GF-D8 (cell line): Measurements from ENCODE around the gene PTPRH.
A peak's percentile ranks its signal among the peaks of the same experiment; 100 is the strongest.
"Not testable (repeated sequence)": the region's sequence is repeated elsewhere in the genome, so short reads cannot be mapped to it uniquely, and the experiment has no call there.

Experiments used
- DNase-seq: peaks from one replicate; lab custom pipeline; 2025; lab: John Stamatoyannopoulos, UW

Gene PTPRH

DNA sequence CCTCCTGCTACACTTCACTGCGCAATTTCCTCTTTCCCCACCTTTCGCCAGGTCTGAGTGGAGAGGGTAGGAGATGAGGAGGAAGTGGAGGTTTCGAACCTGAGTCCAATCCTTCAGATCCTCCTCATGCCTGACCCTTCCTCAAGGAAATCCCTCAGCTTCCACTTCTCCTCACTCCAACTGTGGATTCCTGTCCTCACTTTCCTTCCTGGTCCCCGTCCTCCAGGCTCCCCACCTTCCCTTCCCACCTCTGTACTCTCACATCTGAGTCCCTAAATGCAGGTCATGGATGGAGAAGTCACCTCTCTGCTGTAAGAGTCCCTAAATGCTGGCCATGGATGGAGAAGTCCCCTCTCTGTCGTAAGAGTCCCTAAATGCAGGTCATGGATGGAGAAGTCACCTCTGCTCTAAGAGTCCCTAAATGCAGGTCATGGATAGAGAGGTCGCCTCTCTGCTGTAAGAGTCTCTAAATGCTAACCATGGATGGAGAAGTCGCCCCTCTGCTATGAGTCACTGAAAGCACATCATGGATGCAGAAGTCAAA lies 16.2 kb upstream of the PTPRH start:
- no peak for DNase-seq

DNA sequence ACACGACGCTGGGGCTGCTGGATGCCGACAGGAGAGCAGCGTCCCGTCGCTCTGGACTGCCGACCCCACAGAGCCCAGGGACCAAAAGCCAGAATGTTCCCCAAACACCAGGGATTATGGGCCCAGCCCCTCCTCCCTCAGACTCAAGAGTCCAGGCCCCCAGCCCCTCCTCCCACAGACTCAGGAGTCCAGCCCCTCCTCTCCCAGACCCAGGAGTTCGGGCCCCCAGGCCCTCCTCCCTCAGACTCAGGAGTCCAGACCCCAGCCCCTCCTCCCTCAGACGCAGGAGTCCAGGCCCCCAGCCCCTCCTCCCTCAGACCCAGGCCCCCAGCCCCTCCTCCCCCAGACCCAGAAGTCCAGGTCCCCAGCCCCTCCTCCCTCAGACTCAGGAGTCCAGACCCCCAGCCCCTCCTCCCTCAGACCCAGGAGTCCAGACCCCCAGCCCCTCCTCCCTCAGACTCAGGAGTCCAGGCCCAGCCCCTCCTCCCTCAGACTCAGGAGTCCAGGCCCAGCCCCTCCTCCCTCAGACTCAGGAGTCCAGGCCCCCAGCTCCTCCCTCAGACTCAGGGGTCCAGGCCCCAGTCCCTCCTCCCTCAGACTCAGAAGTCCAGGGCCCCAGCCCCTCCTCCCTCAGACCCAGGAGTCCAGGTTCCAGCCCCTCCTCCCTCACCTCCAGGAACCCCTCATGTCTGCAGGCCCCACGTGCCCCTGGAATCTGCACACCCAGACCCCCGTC lies 15.5 kb upstream of the PTPRH start:
- DNase-seq = not testable (repeated sequence)

DNA sequence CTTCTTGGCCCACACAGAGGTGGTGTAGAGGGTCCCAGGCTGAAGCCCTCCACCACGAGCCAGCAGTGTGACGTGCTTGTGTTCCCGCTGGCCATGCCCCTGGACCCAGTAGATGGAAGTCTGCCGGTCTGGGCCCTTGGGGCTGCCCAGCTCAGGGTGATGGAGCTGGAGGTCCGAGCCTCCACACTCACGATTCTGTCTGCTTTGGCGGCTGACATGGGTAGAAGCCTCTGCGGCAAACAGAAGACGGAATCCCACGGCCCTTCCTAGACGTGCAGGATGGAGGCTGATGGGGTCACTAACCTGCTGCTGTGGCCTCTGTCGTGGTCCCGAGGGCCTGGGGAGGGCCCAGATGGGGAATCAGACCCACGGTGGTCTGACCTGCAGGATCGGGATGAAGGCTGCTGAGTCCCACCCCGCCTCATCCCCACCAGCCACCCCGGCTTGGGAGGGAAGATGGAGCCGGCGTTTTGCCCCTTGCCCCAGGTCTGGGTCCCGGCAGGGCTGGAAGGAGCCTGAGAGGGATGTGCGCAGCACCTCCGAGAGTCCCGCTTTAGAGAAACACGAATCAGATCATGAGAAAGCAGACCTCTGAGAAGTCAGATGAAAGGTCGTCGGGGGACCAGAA lies 14.9 kb upstream of the PTPRH start:
- no peak for DNase-seq

DNA sequence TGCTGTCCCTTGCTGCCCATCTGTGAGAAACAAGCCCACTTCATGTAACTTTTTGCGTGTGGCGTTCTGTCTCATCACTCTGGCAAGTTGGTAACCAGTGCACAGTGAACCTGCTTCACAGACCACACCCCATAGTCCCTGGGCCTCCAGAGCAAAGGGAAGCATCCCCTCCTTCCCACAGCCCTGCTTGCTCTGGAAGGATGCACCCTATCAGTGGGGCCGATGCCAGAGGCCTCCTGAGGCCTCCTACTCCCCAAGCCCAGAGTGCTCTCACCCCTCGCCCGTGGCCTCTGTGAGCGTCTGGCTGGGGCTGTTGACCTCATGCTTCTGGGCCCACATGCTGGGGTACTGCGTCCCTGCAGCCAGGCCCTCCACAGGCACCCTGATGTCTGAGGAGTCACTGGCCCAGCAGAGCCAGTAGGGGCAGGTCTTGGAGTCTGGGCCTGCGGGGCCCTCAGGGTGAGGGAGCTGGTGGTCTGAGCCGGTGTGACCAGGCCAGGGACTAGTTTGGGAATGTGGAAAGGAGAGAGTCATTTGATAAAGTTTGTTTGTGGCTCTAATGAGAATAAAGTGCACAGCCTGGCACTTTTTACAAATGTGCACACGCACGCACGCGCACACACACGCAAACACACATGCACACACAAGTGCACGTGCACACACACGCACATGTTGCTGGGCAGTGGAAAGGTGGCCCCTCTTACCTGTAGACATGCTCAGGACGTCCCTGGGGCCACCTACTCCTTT lies 14.2 kb upstream of the PTPRH start:
- no peak for DNase-seq

DNA sequence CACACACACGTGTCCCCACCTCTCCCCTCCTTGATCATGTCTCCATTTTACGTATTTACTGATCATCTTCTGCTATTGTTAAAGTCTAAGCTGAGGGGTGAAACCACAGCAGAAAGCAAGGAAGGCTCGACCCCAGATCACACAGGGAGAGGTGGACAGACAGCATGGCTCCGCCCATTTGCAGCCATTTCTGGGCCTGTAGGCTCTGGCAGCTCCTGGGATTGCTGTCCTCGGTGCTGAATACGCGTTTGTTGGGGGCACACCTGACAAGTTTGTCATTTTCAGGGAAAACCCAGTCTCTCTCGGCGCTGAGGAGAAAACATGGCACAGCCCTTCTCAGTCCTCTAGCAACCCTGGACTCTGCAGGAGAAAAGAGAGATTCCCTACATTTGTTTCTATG lies 11.2 kb upstream of the PTPRH start:
- DNase-seq = no peak

DNA sequence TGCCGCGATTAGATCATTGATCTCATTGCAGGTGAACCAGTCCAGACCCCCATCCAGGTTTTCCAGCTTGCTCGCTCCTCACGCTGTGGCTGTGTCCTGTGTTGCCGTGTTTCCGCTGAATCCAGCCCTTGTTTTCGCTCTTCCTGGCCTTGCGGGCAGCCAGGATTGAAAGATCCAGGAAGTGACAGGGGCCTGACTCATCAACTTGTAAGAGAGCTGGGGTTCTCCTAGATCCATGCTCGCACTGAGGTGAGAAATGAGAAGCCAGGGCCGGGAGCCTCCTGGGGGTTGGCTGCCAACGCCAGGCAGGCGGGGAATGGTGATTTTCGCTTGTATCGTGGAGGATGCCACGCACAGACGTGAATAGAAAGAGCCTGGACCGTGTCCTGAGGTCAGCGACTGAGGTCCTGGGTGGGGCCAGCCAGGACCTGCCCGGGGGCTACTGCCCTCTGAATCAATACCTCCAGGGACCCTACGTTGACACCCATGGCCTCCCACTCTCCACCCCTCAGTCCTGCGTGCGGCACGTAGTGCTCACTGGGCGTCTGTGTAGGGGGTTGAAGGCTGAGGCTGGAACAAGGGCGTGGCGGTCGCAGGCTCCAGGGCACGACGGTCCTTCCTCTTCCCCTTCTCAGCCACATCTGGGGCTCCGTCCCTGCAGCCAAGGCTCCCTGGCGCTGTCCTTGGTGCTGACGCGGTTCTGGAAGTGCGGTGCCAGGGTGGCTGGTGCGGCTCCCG lies 7.3 kb upstream of the PTPRH start:
- peak; percentile 51 for DNase-seq

DNA sequence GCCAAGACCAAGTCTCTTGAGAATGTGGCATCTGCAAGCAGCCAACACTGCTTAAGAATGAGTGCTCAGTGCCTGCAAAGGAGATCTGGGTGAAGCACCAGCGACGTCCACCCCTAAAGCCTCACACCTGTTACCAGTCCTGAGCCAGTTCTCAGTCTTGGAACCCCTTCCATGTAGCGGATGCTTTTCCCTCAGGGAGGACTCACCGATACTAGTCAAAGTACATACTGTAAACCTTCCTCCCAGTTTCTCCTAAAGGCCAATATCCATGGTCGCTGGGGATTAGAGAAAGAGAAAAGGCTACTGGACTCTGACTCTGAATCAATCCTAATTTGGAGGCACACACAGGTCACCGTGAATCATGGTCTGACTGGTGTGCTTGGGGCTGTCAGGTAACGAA lies 4.2 kb upstream of the PTPRH start:
- no peak for DNase-seq

DNA sequence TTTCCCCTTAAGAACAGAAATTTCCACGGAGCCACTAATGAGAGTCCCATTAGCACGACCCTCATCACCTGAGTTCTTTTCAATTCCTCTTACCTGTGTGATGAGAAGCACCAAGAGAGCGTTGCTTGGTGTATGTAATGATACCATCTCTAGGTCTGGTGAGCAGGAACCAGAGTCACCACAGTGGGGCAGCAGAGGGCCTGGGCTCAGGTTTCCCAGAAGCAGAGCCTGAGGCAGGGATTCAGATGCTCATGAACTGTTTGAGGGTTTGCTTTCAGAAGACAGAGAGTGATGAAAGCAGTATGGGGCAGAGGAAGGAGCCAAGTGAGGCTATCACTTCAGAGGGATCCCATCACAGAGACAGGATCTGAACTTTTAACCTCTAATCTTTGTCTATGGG lies 3.1 kb upstream of the PTPRH start:
- no peak for DNase-seq

DNA sequence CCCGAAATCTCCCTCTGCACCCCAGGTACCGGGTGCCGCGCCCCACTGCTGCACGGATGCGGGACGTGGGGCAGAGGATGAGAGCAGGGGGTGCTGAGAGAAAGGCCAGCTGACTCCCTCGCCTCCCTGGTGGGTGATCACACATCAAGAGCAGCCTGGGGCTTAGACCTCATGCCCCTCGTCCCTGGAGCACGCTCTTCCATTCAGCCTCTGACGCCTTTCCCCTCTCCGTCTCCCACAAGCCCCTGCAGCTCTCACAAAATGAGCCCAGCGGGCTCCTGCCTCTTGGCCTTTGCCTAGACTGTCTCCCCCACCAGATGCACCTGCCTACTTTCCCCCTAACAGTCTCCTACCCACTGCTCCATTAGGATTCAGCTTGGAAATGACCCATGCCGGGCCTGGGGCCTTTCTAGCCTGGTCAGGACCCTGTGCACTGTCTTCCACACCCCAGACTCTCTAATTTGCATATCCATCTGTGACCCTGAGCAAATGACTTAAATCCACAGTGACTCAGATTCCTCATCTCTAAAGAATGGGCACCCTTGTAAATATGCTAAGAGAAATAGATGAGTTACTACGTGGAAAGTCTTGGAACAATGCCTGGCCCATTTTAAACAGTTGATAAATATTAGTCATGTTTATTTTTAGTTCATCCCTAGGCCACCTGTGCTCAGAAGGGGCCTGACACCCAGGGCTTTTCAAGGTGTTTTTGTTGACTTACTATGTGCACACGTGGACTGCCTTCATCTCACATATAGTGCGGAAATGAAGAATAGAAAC lies 582 bp upstream of the PTPRH start:
- no peak for DNase-seq

DNA sequence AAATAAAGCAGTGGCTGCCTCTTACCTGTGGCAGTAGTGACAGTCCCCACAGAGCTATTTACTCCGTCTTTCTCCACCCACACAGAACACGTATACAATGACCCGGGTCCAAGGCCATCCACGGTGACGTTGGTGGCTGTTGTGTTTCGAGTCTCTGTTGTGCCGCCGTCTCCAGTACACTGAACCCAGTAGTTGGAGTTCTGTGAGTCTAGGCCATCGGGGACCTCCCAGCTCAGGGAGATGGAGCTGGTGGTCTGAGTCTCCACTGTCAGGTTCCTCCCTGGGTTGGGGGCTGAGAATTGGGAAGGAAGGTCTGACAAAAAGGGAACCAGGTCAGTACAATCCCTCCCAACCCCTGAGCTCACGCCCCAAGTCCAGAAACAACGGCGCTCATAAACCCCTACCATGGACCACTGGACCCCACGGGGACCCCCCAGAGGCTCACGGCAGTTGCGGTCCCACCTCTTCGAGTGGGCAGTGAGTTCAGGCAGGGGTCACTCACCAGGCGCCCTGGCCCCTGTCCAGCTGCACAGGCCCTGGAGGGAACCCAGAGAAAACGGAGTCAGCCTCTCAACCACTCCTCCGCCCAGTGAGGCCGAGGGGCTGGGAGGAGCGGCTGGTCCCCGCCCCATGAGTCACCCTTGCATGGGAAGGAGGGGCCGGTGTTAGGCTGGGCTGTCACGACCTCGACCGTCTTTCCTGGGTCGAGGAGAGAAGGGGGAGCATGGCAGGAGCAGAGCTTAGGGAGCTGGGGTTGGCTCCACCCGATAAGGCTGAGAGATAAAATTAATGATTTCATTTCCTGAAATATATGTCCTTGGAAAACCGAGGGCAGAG lies 2.4 kb downstream of the PTPRH start:
- no peak for DNase-seq

DNA sequence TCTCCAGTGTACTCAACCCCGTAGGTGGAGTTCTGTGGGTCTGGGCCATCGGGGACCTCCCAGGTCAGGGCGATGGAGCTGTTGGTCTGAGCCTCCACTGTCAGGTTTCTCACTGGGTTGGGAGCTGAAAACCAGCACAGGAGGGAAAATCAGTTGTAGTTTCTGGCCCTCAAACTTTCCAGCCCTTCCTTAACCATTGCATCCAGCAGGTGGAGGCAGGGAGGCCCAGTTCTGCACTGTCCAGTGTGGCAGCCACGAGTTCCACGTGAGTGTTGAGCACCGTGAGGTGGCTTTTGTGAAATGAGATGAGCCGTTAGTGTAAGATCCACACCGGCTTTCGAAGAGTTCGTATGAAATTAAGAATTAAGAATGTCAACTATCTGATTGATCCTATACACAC lies 7.1 kb downstream of the PTPRH start:
- DNase-seq = not testable (repeated sequence)

DNA sequence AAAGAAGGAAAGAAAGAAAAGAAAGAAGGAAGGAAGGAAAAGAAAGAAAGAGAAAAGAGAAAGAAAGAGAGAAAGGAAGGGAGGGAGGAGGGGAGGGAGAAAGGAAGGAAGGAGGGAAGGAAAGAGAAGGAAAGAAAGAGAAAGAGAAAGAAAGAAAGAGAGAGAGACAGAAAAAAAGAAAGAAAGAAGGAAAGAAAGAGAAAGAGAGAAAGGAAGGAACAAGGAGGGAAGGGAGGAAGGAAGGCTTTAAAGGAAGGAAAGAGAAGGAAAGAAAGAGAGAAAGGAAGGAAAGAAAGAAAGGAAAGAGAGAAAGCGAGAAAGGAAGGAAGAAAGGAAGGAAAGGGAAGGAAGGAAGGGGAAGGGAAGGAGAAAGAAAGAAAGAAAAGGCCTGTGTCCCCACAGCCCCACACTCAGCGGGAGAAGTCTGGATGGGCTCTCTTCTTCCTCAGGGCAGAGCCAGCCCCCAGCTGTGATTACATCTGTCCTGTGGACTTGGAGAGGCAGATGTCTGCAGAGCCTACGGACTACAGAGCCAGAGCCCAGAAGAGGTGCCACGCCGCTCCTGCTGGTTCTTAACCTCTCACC lies 9.6 kb downstream of the PTPRH start:
- DNase-seq = no peak

DNA sequence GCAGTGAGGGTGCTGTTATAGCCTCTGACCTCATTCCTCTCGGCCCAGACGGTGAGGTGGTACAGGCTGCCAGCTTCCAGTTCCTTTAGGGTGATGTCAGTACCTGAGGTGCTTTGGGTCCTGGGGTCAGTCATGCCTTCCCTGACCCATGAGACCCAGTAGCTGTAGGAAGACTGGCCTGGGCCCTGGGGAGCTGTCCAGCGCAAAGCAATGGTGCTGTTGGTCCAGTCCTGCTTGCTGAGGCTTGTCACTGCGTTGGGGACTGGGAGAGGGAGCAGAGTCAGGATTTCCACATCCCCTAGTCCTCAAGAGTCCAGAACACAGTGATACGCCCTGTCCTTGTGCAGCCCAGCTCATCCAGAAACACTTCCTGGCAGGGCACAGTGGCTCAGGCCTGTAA lies 10.7 kb downstream of the PTPRH start:
- DNase-seq = no peak

DNA sequence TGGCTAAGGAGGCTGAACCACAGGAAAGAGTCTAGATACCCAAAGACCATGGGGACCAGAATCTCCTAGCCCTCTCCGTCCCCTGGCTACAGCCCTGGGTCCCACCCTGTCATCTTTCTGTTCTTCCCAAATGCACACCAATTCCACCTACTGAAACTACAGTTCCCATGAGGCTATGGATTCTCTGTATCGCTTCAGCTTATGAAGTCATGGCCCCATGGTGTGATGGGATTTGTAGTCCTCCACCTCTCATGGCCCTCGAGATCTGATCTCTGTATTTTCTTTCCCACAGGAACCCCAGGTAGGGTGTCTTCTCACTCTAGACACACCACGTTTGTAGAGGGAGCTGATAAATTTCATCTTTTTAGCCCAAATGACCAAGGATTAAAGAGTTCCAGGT lies 11.8 kb downstream of the PTPRH start:
- no peak for DNase-seq

DNA sequence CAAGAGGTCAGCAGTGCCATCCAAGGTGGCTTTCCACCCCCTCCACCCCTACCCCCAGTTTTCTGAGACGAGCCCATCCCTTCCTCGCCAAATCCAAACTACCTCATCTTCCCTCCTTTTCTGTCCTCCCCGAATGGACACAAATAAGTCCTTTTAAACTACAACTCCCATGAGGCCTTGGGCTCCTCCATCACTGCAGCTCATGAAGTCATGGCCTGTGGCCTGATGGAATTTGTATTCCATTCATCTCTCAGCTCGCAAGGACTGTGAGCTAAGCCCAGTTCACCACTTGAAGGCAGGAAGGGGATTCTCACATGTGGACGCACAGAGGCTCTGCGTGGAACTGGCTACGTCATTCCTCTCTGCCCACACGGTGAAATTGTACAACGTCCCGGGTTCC lies 12.5 kb downstream of the PTPRH start:
- DNase-seq = no peak

DNA sequence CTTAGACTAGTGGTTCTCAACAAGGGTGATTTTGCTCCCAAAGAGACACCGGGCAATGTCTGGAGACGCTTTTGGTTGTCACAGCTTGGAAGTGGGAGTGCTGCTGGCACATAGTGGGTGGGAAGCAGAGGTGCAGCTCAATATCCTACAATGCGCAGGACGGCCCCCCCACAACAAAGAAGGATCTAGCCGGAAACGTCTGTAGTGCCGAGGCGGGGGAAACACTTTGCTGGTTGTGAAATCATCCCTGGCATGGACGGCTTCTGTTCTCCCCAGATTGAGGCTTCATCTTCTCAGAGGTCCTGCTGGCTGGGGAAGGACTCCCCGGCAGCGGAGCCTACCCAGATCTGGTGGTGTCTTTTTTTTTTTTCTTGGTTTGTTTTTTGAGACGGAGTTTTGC lies 15.8 kb downstream of the PTPRH start:
- DNase-seq = no peak

DNA sequence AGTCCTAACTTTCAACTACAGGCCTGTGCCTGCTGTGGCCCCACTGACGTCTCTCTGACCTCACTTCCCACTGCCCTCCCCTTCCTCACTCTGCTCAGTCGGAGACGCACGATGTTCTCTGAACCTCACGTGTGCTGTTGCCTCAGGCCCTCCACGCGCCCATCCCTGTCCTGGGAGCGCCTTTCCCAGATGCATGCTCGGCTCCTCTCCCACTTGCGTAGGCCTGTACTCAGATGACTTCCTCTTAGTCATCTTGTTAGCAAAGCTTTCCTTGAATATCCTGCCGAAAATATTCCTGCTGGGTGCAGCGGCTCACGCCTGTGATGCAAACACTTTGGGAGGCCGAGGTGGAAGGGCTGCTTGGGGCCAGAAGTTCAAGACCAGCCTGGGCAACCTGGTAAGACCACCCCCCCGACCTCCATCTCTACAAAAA lies 19.9 kb downstream of the PTPRH start:
- DNase-seq = peak; percentile 81

DNA sequence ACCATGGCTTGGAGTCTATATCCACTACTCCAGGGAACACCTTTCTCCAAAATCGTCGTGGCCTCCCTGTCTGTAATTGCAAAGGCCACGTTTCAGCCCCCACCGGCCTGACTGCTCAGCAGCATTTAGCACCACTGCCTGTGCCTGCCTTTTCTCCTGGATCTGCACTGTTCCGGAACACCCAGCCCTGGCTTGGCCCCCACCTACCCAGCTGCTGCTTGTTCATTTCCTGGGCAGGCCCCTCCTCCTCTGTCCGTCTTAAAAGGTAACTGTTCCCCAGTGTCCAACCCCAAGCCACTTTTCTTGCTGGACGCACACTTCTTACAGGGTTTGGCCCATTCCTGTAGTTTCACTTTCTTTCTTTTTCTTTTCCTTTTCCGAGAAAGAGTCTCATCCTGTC lies 20.7 kb downstream of the PTPRH start:
- peak; percentile 12 for DNase-seq

DNA sequence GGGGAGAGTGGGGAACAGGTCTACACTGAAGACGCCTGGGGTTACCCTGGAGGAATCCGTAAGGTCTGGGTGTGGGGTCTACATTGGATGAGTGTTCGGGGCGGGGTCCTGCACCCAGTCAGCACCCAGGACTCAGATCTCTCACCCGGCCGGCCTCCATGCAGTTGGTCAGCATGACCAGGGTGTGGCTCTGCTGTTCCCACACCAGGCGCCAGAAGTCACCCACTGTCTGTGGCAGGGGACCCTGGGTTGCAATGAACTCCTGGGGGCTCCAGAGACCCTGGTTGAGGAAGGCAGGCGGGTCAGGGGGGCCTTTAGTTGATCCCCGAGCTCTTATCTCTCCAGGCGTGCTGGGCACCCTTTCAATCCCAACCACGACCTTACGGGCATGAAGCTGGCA lies 23.2 kb downstream of the PTPRH start:
- DNase-seq = no peak

DNA sequence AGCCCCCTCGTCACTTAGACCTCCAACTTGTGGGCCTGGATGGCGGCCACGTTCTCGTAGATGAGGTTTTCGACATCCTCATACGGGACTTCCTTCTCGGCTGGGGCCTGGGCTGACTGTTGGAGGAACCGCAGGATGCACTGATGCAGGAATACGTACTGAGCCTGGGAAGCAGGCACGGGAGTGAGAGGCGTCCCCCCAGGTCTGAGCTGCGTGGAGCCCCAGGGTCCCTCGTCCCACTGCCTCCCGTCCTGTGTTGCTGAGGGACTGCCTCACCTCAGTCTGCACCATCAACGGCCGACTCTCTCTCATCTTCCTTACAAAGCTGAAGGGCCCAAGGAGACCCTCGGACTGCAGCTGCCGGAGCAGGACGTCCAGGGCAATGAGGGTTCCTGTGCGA lies 27.6 kb downstream of the PTPRH start:
- DNase-seq = no peak
